ENCODE data around the gene E4F1. TPM values are rescaled to one million over a fixed set of nuclear protein-coding genes. Genes with fewer than 3 reads are reported as not detected.

The E4F1 gene
- total RNA-seq, 4 donors from 2014 or later = 18.3 to 39.6 (median 25.7) TPM

DNA sequence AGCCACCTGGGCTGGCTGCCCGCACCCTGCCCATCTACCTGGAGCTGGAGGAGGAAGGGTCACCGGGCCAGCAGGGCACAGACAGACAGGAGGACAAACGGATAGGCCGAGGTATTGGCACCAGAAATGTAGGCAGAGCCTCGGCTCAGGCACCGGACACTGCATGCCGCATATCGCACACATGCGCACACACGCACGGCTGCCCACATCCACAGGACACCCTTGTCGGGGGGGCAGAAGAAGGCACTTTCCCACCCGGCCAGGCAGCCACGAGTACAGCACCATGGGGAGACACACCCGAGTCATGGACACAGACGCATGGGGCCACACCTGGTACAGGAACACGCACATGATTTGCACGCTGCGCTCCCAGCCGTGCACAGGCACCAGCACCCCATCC is 41.4 kb upstream of the E4F1 start:
- ATAC-seq (ENCODE audit: low FRiP score) (no peak), DNase-seq (ENCODE audit: low spot score) (no peak)
- no peak for TF ChIP-seq CTCF (IDR thresholded peaks at IDR 0.05)

- TF ChIP-seq CTCF (IDR thresholded peaks at IDR 0.05) = no peak
- DNase-seq (ENCODE audit: low spot score) = no peak
- ATAC-seq (ENCODE audit: low FRiP score) = no peak
Measured at GRCh38 chr16:2183671-2184070, 39.7 kb upstream of the E4F1 start.

- ATAC-seq (ENCODE audit: low FRiP score) = no peak
Measured at GRCh38 chr16:2184346-2184745, 39.0 kb upstream of the E4F1 start.

DNA sequence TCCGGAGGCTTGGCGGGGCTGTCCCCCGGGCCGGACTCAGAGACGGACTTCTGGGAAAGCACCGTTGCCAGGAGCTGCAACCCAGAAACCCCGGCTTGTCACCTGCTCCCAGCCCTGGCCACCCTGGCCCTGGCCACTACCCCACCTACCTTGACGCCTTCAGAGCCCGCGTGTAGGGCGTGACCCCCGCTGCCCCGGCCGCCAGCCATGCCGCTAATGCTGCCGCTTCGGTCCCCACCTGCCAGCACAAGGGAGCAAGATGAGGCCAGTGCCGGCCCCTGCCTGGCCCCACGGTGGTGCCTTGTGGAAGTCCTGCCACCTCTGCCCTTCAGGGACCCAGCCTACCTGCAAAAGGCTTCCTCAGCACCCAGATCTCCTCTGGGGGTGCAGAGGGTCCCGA is 38.4 kb upstream of the E4F1 start:
- no peak for DNase-seq (ENCODE audit: low spot score)
- ATAC-seq (ENCODE audit: low FRiP score) = no peak
- no peak for TF ChIP-seq CTCF (IDR thresholded peaks at IDR 0.05)

More at GRCh38 chr16:2184346-2184745, 39.0 kb upstream of the E4F1 start:
- no peak for TF ChIP-seq CTCF (IDR thresholded peaks at IDR 0.05)
- no peak for DNase-seq (ENCODE audit: low spot score)

DNA sequence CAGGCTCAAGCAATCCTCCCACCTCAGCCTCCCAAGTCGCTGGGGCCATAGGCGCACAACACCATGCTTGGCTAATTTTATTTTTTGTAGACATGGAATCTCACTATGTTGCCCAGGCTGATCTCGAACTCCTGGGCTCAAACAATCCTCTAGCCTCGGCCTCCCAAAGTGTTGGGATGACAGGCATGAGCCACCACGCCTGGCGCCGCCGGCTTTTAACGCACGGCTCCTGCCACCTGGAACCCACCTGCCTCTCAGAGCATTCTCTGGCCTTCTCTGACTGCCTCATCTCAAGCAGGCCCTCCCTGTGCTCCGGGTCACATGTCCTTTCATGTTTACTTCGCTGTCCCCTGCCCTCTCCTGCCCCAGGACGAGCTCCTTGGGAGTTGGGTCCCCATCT is 37.3 kb upstream of the E4F1 start:
- no peak for DNase-seq (ENCODE audit: low spot score)
- TF ChIP-seq CTCF (IDR thresholded peaks at IDR 0.05) = no peak
- no peak for ATAC-seq (ENCODE audit: low FRiP score)

DNA sequence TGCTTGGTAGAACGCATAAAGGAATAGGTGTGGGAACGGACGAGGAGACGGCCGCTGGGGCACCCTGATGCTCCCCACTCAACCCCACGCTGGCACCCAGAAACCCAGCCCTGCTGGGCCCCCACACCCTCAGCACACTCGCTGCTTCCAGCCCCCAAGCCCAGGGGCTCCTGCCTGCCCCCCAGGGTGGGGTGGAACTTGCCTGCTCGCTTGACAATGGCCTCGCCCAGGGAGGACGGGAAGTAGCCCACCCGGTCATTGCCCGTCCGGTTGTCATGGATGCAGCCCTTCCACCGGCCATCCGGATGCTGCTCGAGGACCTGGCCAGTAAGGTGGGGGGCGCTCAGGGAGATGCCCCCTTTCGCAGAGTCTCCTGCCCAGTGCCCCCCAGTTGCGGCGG is 36.9 kb upstream of the E4F1 start:
- ATAC-seq (ENCODE audit: low FRiP score) (no peak), DNase-seq (ENCODE audit: low spot score) (no peak)
- TF ChIP-seq CTCF (IDR thresholded peaks at IDR 0.05) = no peak

DNA sequence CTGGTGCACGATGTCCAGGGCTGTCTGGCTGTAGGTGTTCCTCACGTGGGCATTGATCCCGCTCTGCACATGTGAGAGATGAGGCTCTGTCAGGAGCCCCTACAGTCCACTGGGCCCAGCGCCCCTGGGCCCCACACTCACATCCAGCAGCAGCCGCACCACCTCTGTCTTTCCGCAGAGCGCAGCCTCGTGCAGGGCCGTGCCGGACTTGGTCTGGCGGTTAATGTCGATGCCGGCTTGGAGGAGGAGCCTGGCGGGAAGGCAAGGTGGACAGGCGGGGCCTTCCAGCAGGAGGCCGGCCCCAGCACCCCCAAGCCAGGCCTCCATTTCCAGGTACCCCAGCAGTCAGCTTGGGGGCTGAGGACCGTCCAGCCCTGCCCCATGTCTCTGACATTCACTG is 36.2 kb upstream of the E4F1 start:
- ATAC-seq (ENCODE audit: low FRiP score) = no peak
- TF ChIP-seq CTCF (IDR thresholded peaks at IDR 0.05) = no peak
- no peak for DNase-seq (ENCODE audit: low spot score)
